B cell (primary cell): ENCODE data around the gene PGAP6. TPM values are rescaled to one million over a fixed set of nuclear protein-coding genes. Genes with fewer than 3 reads are reported as not detected.

Source experiments
- ATAC-seq: fragments of 200-7000 bp; cut with Tn5 transposase; one replicate; pipeline ENCODE4 v1.10.0; 2021; ENCODE audit warnings: low read depth, mild to moderate bottlenecking, moderate number of reproducible peaks, moderate library complexity
- CTCF ChIA-PET: fragments of 350-600 bp; sonication (Branson Sonifier 250); formaldehyde crosslinking; loops from one replicate; lab custom pipeline; 2021; ENCODE audit warnings: antibody characterized with exemption, inconsistent platforms; lab: Charles Lee
- POLR2A ChIA-PET: fragments of 350-600 bp; sonication (Branson Sonifier 250); formaldehyde crosslinking; loops from one replicate; lab custom pipeline; 2021; ENCODE audit warnings: antibody characterized with exemption; lab: Charles Lee
- DNase-seq: peaks from one replicate; pipeline ENCODE4 v3.0.0; 2013
- H2AFZ ChIP-seq: 2 replicates; pipeline ENCODE4 v1.6.1; 2012; ENCODE audit warnings: mild to moderate bottlenecking, low read depth, low read length; ENCODE audit not compliant: insufficient read depth, poor library complexity, severe bottlenecking
- H3K27ac ChIP-seq, 2 donors: 1 replicate in 1 of 2; 2 replicates in 1 of 2; pipeline ENCODE4 v1.5.1; 2012 to 2013; ENCODE audit warnings: low read length in 2 of 2, mild to moderate bottlenecking in 2 of 2, moderate library complexity in 1 of 2
- H3K27me3 ChIP-seq, 4 experiments: fragments of 200-600 bp in 1 of 4; sonication (generic) in 1 of 4; replicated peaks in 1 of 4; 1 replicate in 2 of 4; 2 replicates in 2 of 4; pipeline versions ENCODE4 v1.6.1 to v1.7.0; 2013 to 2016; ENCODE audit warnings: low read length in 3 of 4, mild to moderate bottlenecking in 2 of 4, mixed read lengths in 1 of 4, moderate library complexity in 1 of 4; ENCODE audit not compliant: insufficient read depth in 4 of 4, control insufficient read depth in 3 of 4; ENCODE audit errors: control extremely low read depth in 1 of 4
- H3K36me3 ChIP-seq, 2 experiments: replicated peaks in 1 of 2; 1 replicate in 1 of 2; 2 replicates in 1 of 2; pipeline versions ENCODE4 v1.6.1 to v1.7.1; 2013; ENCODE audit warnings: low read length in 1 of 2; ENCODE audit not compliant: insufficient read depth in 2 of 2, control insufficient read depth in 1 of 2; ENCODE audit errors: control extremely low read depth in 1 of 2, extremely low read depth in 1 of 2
- H3K4me1 ChIP-seq, 2 donors: fragments of 200-600 bp in 1 of 2; sonication (generic) in 1 of 2; 1 replicate in 1 of 2; 2 replicates in 1 of 2; pipeline versions ENCODE4 v1.5.1 to v1.6.1; 2013 to 2017; ENCODE audit warnings: low read length in 2 of 2; ENCODE audit not compliant: control insufficient read depth in 2 of 2, insufficient read depth in 2 of 2
- H3K4me2 ChIP-seq: replicated peaks from 2 replicates; pipeline ENCODE3; 2012; ENCODE audit warnings: mild to moderate bottlenecking, low read depth, low read length; ENCODE audit not compliant: poor library complexity, severe bottlenecking
- H3K4me3 ChIP-seq, 5 experiments: fragments of 200-600 bp in 1 of 5; sonication (generic) in 1 of 5; 1 replicate in 3 of 5; 2 replicates in 2 of 5; pipeline versions ENCODE4 v1.5.1 to v1.7.0; 2011 to 2016; ENCODE audit warnings: low read length in 4 of 5, mild to moderate bottlenecking in 4 of 5, low read depth in 2 of 5, control low read depth in 1 of 5, moderate library complexity in 1 of 5; ENCODE audit not compliant: insufficient read depth in 1 of 5; ENCODE audit errors: control extremely low read depth in 1 of 5, extremely low read depth in 1 of 5
- H3K79me2 ChIP-seq: fragments of 200-600 bp; sonication (generic); one replicate; pipeline ENCODE4 v1.6.0; 2016; ENCODE audit warnings: low read length; ENCODE audit not compliant: control insufficient read depth, insufficient read depth
- H3K9ac ChIP-seq: fragments of 200-600 bp; sonication (generic); 2 replicates; pipeline ENCODE4 v1.6.1; 2017; ENCODE audit warnings: mild to moderate bottlenecking, low read length, moderate library complexity
- H3K9me3 ChIP-seq, 3 donors: one replicate each; pipeline versions ENCODE4 v1.6.1 to v1.7.1; 2013; ENCODE audit warnings: low read length in 2 of 3; ENCODE audit not compliant: control insufficient read depth in 2 of 3, insufficient read depth in 1 of 3; ENCODE audit errors: control extremely low read depth in 1 of 3
- H4K20me1 ChIP-seq: 2 replicates; pipeline ENCODE4 v1.6.0; 2012; ENCODE audit warnings: mild to moderate bottlenecking, low read length; ENCODE audit not compliant: insufficient read depth, control insufficient read depth, poor library complexity, severe bottlenecking
- H3K27ac Mint-ChIP-seq: one replicate; pipeline ENCODE4 v1.8.0; 2021; ENCODE audit warnings: mixed read lengths
- H3K27me3 Mint-ChIP-seq: one replicate; pipeline ENCODE4 v1.8.0; 2021; ENCODE audit warnings: mixed read lengths
- H3K4me1 Mint-ChIP-seq: one replicate; pipeline ENCODE4 v1.8.0; 2021; ENCODE audit warnings: mixed read lengths
- H3K4me3 Mint-ChIP-seq: one replicate; pipeline ENCODE4 v1.8.0; 2021; ENCODE audit warnings: mixed read lengths
- H3K9me3 Mint-ChIP-seq: one replicate; pipeline ENCODE4 v1.8.0; 2022; ENCODE audit warnings: mixed read lengths; ENCODE audit not compliant: insufficient read depth
- CTCF ChIP-seq: fragments of 200-600 bp; IDR thresholded peaks from one replicate; pipeline ENCODE4 v1.8.0; 2022; ENCODE audit warnings: antibody characterized with exemption, mild to moderate bottlenecking
- EZH2 ChIP-seq: IDR thresholded peaks from 2 replicates; pipeline ENCODE4 v1.6.1; 2012; ENCODE audit warnings: borderline replicate concordance, low read depth, mild to moderate bottlenecking, moderate library complexity, low read length; ENCODE audit not compliant: insufficient read depth, poor library complexity, severe bottlenecking
- WGBS: methylation state at CpG from one replicate; pipeline ENCODE4 v1.1.5; 2013; ENCODE audit warnings: missing lambda C conversion rate; ENCODE audit not compliant: insufficient coverage; 5-methylcytosine and 5-hydroxymethylcytosine counted together
- intact Hi-C: fragments of 100-400 bp; cut with micrococcal nuclease; formaldehyde crosslinking; loops from one replicate; pipeline ENCODE4 v1.10.0; 2022
- polyA plus RNA-seq: library from polyadenylated mRNA; depleted of rRNA; stranded (reverse); fragments of >200 nt; gene quantifications from 2 replicates; pipeline ENCODE4 v1.2.3, GENCODE V29; 2012
- total RNA-seq, 2 donors: library from RNA; stranded (reverse); fragments of 120-200 nt in 1 of 2; gene quantifications; 1 replicate in 1 of 2; 2 replicates in 1 of 2; pipeline versions ENCODE4 v1.2.3 to v1.2.4, GENCODE V29; 2013 to 2022

PGAP6 gene
- total and polyA plus RNA-seq, 2 donors (not counting 1 experiment from before 2014, with no cell fraction given), result 47.4 to 158 TPM

- Mint-ChIP-seq H3K27me3 (no peaks in the 10 kb centered on the region), H3K4me3 (peak within 1 kb of the TSS; percentile 86), H3K4me1 (peaks cover 31% of the 10 kb centered on the region), H3K9me3 (no peaks in the 10 kb centered on the region), H3K27ac (peak within 1 kb of the TSS; percentile 75)
- peak within 1 kb of the TSS; percentile 68 for H3K9ac ChIP-seq
- 4% methylated on average over 102 of the region's 113 CpGs for WGBS
- peaks cover 35% of the 10 kb centered on the region for H3K79me2 ChIP-seq
- peak within 1 kb of the TSS; percentile 41 to 73 (median 55) for H3K4me3 ChIP-seq
- no peaks in the 10 kb centered on the region for H3K36me3 ChIP-seq
- peak; percentile 23 for TF ChIP-seq CTCF
- TF ChIP-seq EZH2, result no peak
- intact Hi-C loops, result loop anchor here (1.0 to 2.0 kb wide), 7 partner anchors 18 to 174 kb away; partner anchors contain the start of genes CAPN15, DECR2, FAM234A and LUC7L
- peak; percentile 88 for ATAC-seq
- peak within 1 kb of the TSS; percentile 96 for H3K4me2 ChIP-seq
- ChIA-PET POLR2A (interaction anchor here (0.6 to 2.8 kb wide), 11 partner anchors 9 to 1783 kb away, joined by 3 to 20 read pairs (median 3); partner anchors contain the start of genes DECR2, FAM234A, MRPL28 and RAB11FIP3), CTCF (interaction anchor here (1.0 to 1.3 kb wide), 3 partner anchors 11 to 246 kb away, joined by 3 read pairs; partner anchors contain the start of gene DECR2)
- peaks cover 0 to 4% (median 0%) of the 10 kb centered on the region in 3 donors for H3K9me3 ChIP-seq
- H3K4me1 ChIP-seq, result peaks cover 16 to 32% of the 10 kb centered on the region in 2 donors
- peak within 1 kb of the TSS; percentile 38 to 56 for H3K27ac ChIP-seq
- no peaks in the 10 kb centered on the region for H3K27me3 ChIP-seq
- H2AFZ ChIP-seq, result peak within 1 kb of the TSS; percentile 59
- peaks cover 46% of the 10 kb centered on the region for H4K20me1 ChIP-seq
- DNase-seq, result peak; percentile 97
These were observed 29.0 kb downstream of the PGAP6 start, which contains the start of gene AXIN1 for GRCh38 chr16:352547-353403. TSS of gene AXIN1 (minus strand) at chr16:352723. CDS start at chr16:347025, 5,698 bp downstream.
